Endodermal cell (in vitro differentiated cells): ENCODE results near the gene CDH23. TPM values are rescaled to one million over a fixed set of nuclear protein-coding genes. Genes with fewer than 3 reads are reported as not detected.

Source experiments
- DNase-seq: peaks from one replicate; pipeline ENCODE4 v3.0.0-alpha.2; 2017
- H3K27ac ChIP-seq: 2 replicates; pipeline ENCODE4 v1.5.1; 2013; ENCODE audit warnings: mild to moderate bottlenecking, low read depth, low read length, moderate library complexity
- H3K27me3 ChIP-seq: 2 replicates; pipeline ENCODE4 v1.6.1; 2013; ENCODE audit warnings: mild to moderate bottlenecking, low read length, moderate library complexity; ENCODE audit not compliant: insufficient read depth, control insufficient read depth, poor library complexity, severe bottlenecking
- H3K36me3 ChIP-seq: 2 replicates; pipeline ENCODE4 v1.7.0; 2013; ENCODE audit warnings: mild to moderate bottlenecking, low read length, moderate library complexity; ENCODE audit not compliant: control insufficient read depth, insufficient read depth
- H3K4me1 ChIP-seq: one replicate; pipeline ENCODE4 v1.7.0; 2013; ENCODE audit warnings: low read length; ENCODE audit not compliant: control insufficient read depth, insufficient read depth
- H3K4me3 ChIP-seq: 2 replicates; pipeline ENCODE4 v1.5.1; 2013; ENCODE audit warnings: mild to moderate bottlenecking, low read length, moderate library complexity
- H3K9ac ChIP-seq: 2 replicates; pipeline ENCODE4 v1.6.1; 2013; ENCODE audit warnings: mild to moderate bottlenecking, low read length, moderate library complexity; ENCODE audit not compliant: poor library complexity, severe bottlenecking; ENCODE audit errors: extremely low read depth
- H3K9me3 ChIP-seq: 2 replicates; pipeline ENCODE4 v1.6.1; 2013; ENCODE audit warnings: mild to moderate bottlenecking, low read length, moderate library complexity; ENCODE audit not compliant: control insufficient read depth
- H3K27ac Mint-ChIP-seq: 2 replicates; pipeline ENCODE4 v1.8.0; 2020; ENCODE audit warnings: mixed read lengths
- H3K27me3 Mint-ChIP-seq: 2 replicates; pipeline ENCODE4 v1.8.0; 2021; ENCODE audit warnings: mild to moderate bottlenecking, mixed read lengths; ENCODE audit not compliant: insufficient read depth
- H3K36me3 Mint-ChIP-seq: 2 replicates; pipeline ENCODE4 v1.8.0; 2020; ENCODE audit warnings: low read depth, mixed read lengths
- H3K4me1 Mint-ChIP-seq: 2 replicates; pipeline ENCODE4 v1.8.0; 2020; ENCODE audit warnings: mixed read lengths
- H3K4me3 Mint-ChIP-seq: 2 replicates; pipeline ENCODE4 v1.8.0; 2020; ENCODE audit warnings: mild to moderate bottlenecking, moderate library complexity, mixed read lengths
- H3K9me3 Mint-ChIP-seq: 2 replicates; pipeline ENCODE4 v1.8.0; 2020; ENCODE audit warnings: mild to moderate bottlenecking, mixed read lengths
- CTCF ChIP-seq: fragments of 200-600 bp; sonication (generic); conservative IDR thresholded peaks from 2 replicates; pipeline ENCODE4 v1.5.0; 2021; ENCODE audit warnings: antibody characterized with exemption, mild to moderate bottlenecking
- WGBS, 2 experiments: methylation state at CpG; one replicate each; pipeline versions ENCODE4 v1.1.5 to v1.1.7; 2013; ENCODE audit warnings: missing lambda C conversion rate in 2 of 2, mixed read lengths in 1 of 2; ENCODE audit not compliant: insufficient coverage in 1 of 2, insufficient read length in 1 of 2; 5-methylcytosine and 5-hydroxymethylcytosine counted together
- total RNA-seq, 2 donors: library from RNA; stranded (reverse); fragmentation: NEBNext Ultra II Directional in 1 of 2; extraction: Animal tissue kit (Norgen Biotek cat#: 25700) in 1 of 2; gene quantifications; 2 replicates in 1 of 2; 3 replicates in 1 of 2; pipeline ENCODE4 v1.2.1, GENCODE V29; 2021

Gene CDH23
- total RNA-seq, 2 donors from 2014 or later = 2.1 to 4.2 TPM

- DNase-seq = no peak
- Histone ChIP-seq H3K4me1 (peaks cover 4% of the 10 kb centered on the region), H3K36me3 (no peaks in the 10 kb centered on the region), H3K9ac (no peak overlapping the region), H3K4me3 (no peak overlapping the region), H3K27ac (no peak overlapping the region), H3K9me3 (no peaks in the 10 kb centered on the region), H3K27me3 (no peaks in the 10 kb centered on the region)
- H3K4me3 Mint-ChIP-seq = no peak overlapping the region
- no peaks in the 10 kb centered on the region for H3K36me3 Mint-ChIP-seq
- H3K27ac Mint-ChIP-seq = no peak overlapping the region
- 89 to 96% methylated on average over 7 to 10 of the region's 10 CpGs for WGBS, 2 experiments
- no peaks in the 10 kb centered on the region for H3K9me3 Mint-ChIP-seq
- TF ChIP-seq CTCF = no peak
- H3K27me3 Mint-ChIP-seq = no peaks in the 10 kb centered on the region
- peaks cover 10% of the 10 kb centered on the region for H3K4me1 Mint-ChIP-seq
Measured at GRCh38 chr10:71729161-71729636, 332.5 kb downstream of the CDH23 start.

- no peak for TF ChIP-seq CTCF
- H3K9ac ChIP-seq = no peak overlapping the region
- no peaks in the 10 kb centered on the region for H3K36me3 Mint-ChIP-seq
- no peak overlapping the region for H3K4me3 ChIP-seq
- no peak overlapping the region for H3K27ac Mint-ChIP-seq
- H3K4me3 Mint-ChIP-seq = no peak overlapping the region
- H3K9me3 Mint-ChIP-seq = no peaks in the 10 kb centered on the region
- H3K27ac ChIP-seq = no peak overlapping the region
- no peaks in the 10 kb centered on the region for H3K9me3 ChIP-seq
- no peaks in the 10 kb centered on the region for H3K36me3 ChIP-seq
- no peaks in the 10 kb centered on the region for H3K27me3 Mint-ChIP-seq
- H3K4me1 ChIP-seq = peaks cover 4% of the 10 kb centered on the region
- no peaks in the 10 kb centered on the region for H3K4me1 Mint-ChIP-seq
- WGBS, 2 experiments = 93 to 95% methylated on average over 11 to 12 of the region's 12 CpGs
- no peaks in the 10 kb centered on the region for H3K27me3 ChIP-seq
- DNase-seq = no peak
Measured at GRCh38 chr10:71731791-71732190, 335.1 kb downstream of the CDH23 start.

- Histone ChIP-seq H3K4me3 (no peak overlapping the region), H3K36me3 (no peaks in the 10 kb centered on the region), H3K9me3 (no peaks in the 10 kb centered on the region), H3K27ac (no peak overlapping the region), H3K27me3 (no peaks in the 10 kb centered on the region), H3K4me1 (peaks cover 4% of the 10 kb centered on the region), H3K9ac (no peak overlapping the region)
- Mint-ChIP-seq H3K27ac (no peak overlapping the region), H3K9me3 (no peaks in the 10 kb centered on the region), H3K4me3 (no peak overlapping the region), H3K27me3 (peaks cover 2% of the 10 kb centered on the region), H3K36me3 (no peaks in the 10 kb centered on the region), H3K4me1 (no peaks in the 10 kb centered on the region)
- no peak for TF ChIP-seq CTCF
- DNase-seq = no peak
- 86 to 100% methylated on average over 4 to 5 of the region's 5 CpGs for WGBS, 2 experiments
Measured at GRCh38 chr10:71734797-71735196, 338.1 kb downstream of the CDH23 start.
